ENCODE measurements around the gene RTN4R.

DNA sequence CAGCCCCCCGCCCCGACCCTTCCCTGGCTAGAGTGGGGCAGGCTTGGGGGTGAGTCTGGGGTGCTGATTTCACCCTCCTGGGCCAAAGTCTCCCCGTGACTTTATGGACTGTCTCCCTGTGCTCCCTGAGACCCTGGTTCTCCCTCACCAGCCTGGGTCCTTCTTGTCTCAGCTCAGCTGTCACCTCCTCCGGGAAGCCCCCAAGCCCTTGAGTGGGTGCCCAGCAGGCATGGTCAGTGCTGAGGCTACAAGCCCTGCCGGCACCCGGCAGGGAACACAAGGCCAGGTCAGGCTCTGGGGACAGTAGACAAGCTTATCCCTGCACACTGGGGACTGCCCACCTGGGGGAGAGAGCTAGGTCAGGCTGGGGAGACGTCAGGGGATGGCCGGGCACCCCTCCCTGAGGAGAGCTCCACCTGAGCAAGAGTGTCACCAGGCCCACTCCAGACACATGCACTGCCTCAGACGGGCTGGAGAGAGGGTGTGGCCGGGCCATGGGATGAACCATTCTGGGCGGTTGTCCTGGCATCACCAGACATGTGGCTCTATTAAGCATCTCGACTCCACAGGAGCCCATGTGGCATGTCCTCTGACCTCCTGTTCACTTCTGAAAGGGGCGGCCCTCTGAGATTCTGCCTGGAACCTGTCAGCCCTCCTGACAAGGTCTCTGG, 22.6 kb upstream of the RTN4R start:
- TF ChIP-seq, protein P1, sequence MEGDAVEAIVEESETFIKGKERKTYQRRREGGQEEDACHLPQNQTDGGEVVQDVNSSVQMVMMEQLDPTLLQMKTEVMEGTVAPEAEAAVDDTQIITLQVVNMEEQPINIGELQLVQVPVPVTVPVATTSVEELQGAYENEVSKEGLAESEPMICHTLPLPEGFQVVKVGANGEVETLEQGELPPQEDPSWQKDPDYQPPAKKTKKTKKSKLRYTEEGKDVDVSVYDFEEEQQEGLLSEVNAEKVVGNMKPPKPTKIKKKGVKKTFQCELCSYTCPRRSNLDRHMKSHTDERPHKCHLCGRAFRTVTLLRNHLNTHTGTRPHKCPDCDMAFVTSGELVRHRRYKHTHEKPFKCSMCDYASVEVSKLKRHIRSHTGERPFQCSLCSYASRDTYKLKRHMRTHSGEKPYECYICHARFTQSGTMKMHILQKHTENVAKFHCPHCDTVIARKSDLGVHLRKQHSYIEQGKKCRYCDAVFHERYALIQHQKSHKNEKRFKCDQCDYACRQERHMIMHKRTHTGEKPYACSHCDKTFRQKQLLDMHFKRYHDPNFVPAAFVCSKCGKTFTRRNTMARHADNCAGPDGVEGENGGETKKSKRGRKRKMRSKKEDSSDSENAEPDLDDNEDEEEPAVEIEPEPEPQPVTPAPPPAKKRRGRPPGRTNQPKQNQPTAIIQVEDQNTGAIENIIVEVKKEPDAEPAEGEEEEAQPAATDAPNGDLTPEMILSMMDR (IDR thresholded peaks at IDR 0.05) = no peak
- TF ChIP-seq POLR2A (IDR thresholded peaks at IDR 0.05) = no peak

Measured in adrenal gland (tissue), 5 donors.